Heart left ventricle (tissue), 13 donors: ENCODE measurements around the gene MAP3K20.
"Not testable (repeated sequence)": the region's sequence is repeated elsewhere in the genome, so short reads cannot be mapped to it uniquely, and the experiment has no call there.

ENCODE experiments used
- CTCF ChIP-seq, 12 donors: fragments of 200-600 bp; sonication (generic) in 4 of 12; IDR thresholded peaks; one replicate each; pipeline versions ENCODE4 v1.5.0 to v1.8.0; 2018 to 2022; ENCODE audit warnings: antibody characterized with exemption in 12 of 12, mild to moderate bottlenecking in 5 of 12
- POLR2A ChIP-seq, 2 donors: fragments of 450-650 bp; IDR thresholded peaks; one replicate each; pipeline ENCODE4 v1.6.1; 2017; ENCODE audit warnings: antibody characterized with exemption in 2 of 2, mild to moderate bottlenecking in 2 of 2, moderate library complexity in 2 of 2
- donor health status: ischemic (EF 13 %, LVEDD 7.1; RV severe dilation, severe dysfunction).
- donor health status: DM: no; HTN: yes; CAD: no.
- donor health status: DM: no; HTN: no; CAD: no.
- donor health status: ischemic (EF 25% LVEDD 6.9; RV normal size, moderate dysfunction).
- donor health status: ischemic (EF 25% LVEDD 5.7; RV mildly dilated, moderate dysfunction).
- donor health status: ischemic (EF 35%, LVEDD 5.7; RV mildly dilated, moderate dysfunction).
- donor health status: nonischemic (EF 11% LVEDD 7.7; RV severe dilation, severe dysfunction).
- donor health status: DM: yes; HTN: yes; CAD: no.
- donor health status: PGD.
- donor health status: ischemic (EF 29% LVEDD 5.4; RV normal size, mild dysfunction).
- donor health status: nonischemic (EF 23%, LVEDD 6.1; RV moderate dilation, normal function).

GRCh38 chr2:173301549-173301948, 225.9 kb downstream of the MAP3K20 start:
- not testable (repeated sequence) for TF ChIP-seq CTCF, POLR2A (IDR thresholded peaks at IDR 0.05)
